ENCODE measurements around the gene RELL2. TPM values are rescaled to one million over a fixed set of nuclear protein-coding genes. Genes with fewer than 3 reads are reported as not detected.

RELL2 gene
- total RNA-seq, 1 experiment from 2014 or later, result 23.8 TPM

DNA sequence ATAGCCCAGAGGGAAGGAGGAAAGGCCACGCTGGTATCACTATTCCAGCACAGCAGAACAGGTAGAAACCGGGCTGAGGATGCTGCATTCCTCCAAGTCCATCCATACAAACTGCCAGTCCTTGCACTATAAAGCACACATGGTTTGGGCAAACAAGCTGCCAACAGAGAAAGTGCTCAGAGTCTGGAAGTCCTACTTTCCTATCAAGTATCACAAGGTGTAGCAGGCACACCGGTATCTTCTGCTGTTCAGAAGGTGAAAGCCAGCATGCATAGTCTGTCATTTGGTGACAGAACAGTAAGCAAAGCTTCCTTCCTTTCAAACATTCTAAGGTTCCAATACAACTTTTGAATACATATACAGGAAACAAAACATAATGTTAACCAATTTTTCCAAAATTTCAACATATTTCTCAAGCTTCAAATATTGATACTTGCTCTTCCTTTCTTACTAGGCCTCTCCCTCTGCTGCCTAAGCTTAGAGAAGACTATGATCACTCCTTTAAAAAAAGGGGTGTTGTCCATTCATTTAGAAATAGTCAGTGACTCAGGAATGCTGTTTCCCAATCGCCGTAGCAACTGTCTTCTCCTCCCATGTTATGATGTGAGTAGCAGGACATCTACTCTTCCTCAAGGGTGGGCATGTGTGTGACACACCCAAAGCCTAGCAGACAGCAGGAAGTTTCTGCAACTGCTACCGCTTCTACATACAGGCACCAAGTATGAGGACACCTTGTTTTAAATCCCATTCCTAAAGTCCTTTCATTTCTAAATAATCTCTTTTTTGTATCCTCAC lies 32.7 kb upstream of the RELL2 start:
- peak; percentile 65 for ATAC-seq
- DNase-seq (ENCODE audit: low spot score), result peak; percentile 21
- Mint-ChIP-seq H3K9me3 (no peaks in the 10 kb centered on the region), H3K27ac (peak overlapping the region; percentile 29; the same call in 1 of the 2 replicates), H3K27me3 (ENCODE audit: low read depth) (no peaks in the 10 kb centered on the region), H3K4me1 (peaks cover 14% of the 10 kb centered on the region), H3K36me3 (no peaks in the 10 kb centered on the region), H3K4me3 (no peak overlapping the region)
- POLR2A ChIA-PET, result interaction anchor here (1.6 kb wide), 1 partner anchor 15 kb away, joined by 3 read pairs; the partner anchor contains the start of gene DIAPH1
- CTCF ChIA-PET, result interaction anchor here (1.0 to 4.0 kb wide), 4 partner anchors 10 to 129 kb away, joined by 3 to 35 read pairs (median 5); partner anchors contain the start of genes DIAPH1 and PCDHGC3
- TF ChIP-seq TEAD1 (CRISPR knock-in tag; IDR thresholded peaks at IDR 0.05) (no peak), ATF1 (CRISPR knock-in tag; IDR thresholded peaks at IDR 0.05) (no peak), ZNF416 (CRISPR knock-in tag; IDR thresholded peaks at IDR 0.05) (no peak), ZNF138 (CRISPR knock-in tag; conservative IDR thresholded peaks at IDR 0.05) (no peak), JUN (CRISPR knock-in tag; IDR thresholded peaks at IDR 0.05) (no peak), CBFB (CRISPR knock-in tag; IDR thresholded peaks at IDR 0.05; ENCODE audit: low read depth) (no peak)
- TF ChIP-seq, protein P1, sequence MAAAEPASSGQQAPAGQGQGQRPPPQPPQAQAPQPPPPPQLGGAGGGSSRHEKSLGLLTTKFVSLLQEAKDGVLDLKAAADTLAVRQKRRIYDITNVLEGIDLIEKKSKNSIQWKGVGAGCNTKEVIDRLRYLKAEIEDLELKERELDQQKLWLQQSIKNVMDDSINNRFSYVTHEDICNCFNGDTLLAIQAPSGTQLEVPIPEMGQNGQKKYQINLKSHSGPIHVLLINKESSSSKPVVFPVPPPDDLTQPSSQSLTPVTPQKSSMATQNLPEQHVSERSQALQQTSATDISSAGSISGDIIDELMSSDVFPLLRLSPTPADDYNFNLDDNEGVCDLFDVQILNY (CRISPR knock-in tag; IDR thresholded peaks at IDR 0.05), result no peak
- TF ChIP-seq, protein P2, sequence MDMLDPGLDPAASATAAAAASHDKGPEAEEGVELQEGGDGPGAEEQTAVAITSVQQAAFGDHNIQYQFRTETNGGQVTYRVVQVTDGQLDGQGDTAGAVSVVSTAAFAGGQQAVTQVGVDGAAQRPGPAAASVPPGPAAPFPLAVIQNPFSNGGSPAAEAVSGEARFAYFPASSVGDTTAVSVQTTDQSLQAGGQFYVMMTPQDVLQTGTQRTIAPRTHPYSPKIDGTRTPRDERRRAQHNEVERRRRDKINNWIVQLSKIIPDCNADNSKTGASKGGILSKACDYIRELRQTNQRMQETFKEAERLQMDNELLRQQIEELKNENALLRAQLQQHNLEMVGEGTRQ (CRISPR knock-in tag; IDR thresholded peaks at IDR 0.05), result no peak
- TF ChIP-seq, protein P3, sequence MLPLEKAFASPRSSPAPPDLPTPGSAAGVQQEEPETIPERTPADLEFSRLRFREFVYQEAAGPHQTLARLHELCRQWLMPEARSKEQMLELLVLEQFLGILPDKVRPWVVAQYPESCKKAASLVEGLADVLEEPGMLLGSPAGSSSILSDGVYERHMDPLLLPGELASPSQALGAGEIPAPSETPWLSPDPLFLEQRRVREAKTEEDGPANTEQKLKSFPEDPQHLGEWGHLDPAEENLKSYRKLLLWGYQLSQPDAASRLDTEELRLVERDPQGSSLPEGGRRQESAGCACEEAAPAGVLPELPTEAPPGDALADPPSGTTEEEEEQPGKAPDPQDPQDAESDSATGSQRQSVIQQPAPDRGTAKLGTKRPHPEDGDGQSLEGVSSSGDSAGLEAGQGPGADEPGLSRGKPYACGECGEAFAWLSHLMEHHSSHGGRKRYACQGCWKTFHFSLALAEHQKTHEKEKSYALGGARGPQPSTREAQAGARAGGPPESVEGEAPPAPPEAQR (CRISPR knock-in tag; IDR thresholded peaks at IDR 0.05), result no peak
- TF ChIP-seq, protein P4, sequence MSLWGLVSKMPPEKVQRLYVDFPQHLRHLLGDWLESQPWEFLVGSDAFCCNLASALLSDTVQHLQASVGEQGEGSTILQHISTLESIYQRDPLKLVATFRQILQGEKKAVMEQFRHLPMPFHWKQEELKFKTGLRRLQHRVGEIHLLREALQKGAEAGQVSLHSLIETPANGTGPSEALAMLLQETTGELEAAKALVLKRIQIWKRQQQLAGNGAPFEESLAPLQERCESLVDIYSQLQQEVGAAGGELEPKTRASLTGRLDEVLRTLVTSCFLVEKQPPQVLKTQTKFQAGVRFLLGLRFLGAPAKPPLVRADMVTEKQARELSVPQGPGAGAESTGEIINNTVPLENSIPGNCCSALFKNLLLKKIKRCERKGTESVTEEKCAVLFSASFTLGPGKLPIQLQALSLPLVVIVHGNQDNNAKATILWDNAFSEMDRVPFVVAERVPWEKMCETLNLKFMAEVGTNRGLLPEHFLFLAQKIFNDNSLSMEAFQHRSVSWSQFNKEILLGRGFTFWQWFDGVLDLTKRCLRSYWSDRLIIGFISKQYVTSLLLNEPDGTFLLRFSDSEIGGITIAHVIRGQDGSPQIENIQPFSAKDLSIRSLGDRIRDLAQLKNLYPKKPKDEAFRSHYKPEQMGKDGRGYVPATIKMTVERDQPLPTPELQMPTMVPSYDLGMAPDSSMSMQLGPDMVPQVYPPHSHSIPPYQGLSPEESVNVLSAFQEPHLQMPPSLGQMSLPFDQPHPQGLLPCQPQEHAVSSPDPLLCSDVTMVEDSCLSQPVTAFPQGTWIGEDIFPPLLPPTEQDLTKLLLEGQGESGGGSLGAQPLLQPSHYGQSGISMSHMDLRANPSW (CRISPR knock-in tag; conservative IDR thresholded peaks at IDR 0.05; ENCODE audit: low read depth), result no peak

DNA sequence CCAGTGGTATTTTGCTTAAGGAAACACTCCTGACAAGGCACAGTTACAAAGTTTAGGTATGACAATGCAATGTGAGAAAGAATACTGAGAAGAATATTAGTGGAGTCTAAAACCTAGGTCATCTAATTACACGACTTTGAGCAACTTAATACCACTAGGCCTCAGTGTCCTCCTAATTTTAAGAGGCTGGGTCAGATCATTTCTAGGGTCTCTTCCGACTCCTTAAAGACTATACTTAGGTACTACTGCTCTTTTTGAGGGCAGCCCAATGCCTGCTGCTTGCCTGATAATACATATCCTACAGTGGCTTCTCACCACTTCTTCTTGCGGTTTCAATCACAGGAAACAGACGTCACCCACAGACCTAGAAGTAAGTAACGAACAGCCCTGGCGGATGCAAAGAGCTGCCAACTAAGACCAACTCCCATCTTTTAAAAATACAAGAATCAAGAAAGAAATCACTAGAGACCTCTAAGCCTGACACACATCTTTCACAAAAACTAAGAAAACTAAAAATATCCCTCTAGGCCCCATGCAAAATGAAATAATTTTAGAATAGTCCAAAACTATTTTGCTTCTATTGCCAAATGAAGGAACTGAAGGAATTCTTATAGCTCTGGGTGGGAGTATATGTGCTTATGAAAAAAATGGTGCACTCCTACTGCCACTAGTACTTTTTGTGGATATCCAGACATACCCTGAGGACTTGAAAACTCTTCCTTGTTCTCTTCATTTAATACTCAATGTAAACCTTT lies 31.1 kb upstream of the RELL2 start:
- H3K4me3 Mint-ChIP-seq, result no peak overlapping the region
- H3K4me1 Mint-ChIP-seq, result peaks cover 14% of the 10 kb centered on the region
- DNase-seq (ENCODE audit: low spot score) (no peak), ATAC-seq (no peak; the same call in 1 of the 2 replicates)
- H3K36me3 Mint-ChIP-seq, result peaks cover 2% of the 10 kb centered on the region; the same call in 1 of the 2 replicates
- H3K27me3 Mint-ChIP-seq (ENCODE audit: low read depth), result no peaks in the 10 kb centered on the region
- POLR2A ChIA-PET, result no interaction called here
- TF ChIP-seq, protein P5, sequence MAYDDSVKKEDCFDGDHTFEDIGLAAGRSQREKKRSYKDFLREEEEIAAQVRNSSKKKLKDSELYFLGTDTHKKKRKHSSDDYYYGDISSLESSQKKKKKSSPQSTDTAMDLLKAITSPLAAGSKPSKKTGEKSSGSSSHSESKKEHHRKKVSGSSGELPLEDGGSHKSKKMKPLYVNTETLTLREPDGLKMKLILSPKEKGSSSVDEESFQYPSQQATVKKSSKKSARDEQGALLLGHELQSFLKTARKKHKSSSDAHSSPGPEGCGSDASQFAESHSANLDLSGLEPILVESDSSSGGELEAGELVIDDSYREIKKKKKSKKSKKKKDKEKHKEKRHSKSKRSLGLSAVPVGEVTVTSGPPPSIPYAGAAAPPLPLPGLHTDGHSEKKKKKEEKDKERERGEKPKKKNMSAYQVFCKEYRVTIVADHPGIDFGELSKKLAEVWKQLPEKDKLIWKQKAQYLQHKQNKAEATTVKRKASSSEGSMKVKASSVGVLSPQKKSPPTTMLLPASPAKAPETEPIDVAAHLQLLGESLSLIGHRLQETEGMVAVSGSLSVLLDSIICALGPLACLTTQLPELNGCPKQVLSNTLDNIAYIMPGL (CRISPR knock-in tag; IDR thresholded peaks at IDR 0.05), result no peak
- TF ChIP-seq, protein P6, sequence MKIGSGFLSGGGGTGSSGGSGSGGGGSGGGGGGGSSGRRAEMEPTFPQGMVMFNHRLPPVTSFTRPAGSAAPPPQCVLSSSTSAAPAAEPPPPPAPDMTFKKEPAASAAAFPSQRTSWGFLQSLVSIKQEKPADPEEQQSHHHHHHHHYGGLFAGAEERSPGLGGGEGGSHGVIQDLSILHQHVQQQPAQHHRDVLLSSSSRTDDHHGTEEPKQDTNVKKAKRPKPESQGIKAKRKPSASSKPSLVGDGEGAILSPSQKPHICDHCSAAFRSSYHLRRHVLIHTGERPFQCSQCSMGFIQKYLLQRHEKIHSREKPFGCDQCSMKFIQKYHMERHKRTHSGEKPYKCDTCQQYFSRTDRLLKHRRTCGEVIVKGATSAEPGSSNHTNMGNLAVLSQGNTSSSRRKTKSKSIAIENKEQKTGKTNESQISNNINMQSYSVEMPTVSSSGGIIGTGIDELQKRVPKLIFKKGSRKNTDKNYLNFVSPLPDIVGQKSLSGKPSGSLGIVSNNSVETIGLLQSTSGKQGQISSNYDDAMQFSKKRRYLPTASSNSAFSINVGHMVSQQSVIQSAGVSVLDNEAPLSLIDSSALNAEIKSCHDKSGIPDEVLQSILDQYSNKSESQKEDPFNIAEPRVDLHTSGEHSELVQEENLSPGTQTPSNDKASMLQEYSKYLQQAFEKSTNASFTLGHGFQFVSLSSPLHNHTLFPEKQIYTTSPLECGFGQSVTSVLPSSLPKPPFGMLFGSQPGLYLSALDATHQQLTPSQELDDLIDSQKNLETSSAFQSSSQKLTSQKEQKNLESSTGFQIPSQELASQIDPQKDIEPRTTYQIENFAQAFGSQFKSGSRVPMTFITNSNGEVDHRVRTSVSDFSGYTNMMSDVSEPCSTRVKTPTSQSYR (CRISPR knock-in tag; IDR thresholded peaks at IDR 0.05), result no peak
- TF ChIP-seq ATF1 (CRISPR knock-in tag; IDR thresholded peaks at IDR 0.05) (no peak), SMAD4 (CRISPR knock-in tag; IDR thresholded peaks at IDR 0.05) (no peak), OVOL2 (CRISPR knock-in tag; IDR thresholded peaks at IDR 0.05; ENCODE audit: borderline replicate concordance) (no peak), FOXK1 (CRISPR knock-in tag; IDR thresholded peaks at IDR 0.05) (no peak)
- TF ChIP-seq, protein P7, sequence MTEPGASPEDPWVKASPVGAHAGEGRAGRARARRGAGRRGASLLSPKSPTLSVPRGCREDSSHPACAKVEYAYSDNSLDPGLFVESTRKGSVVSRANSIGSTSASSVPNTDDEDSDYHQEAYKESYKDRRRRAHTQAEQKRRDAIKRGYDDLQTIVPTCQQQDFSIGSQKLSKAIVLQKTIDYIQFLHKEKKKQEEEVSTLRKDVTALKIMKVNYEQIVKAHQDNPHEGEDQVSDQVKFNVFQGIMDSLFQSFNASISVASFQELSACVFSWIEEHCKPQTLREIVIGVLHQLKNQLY (CRISPR knock-in tag; IDR thresholded peaks at IDR 0.05), result no peak
- TF ChIP-seq, protein P8, sequence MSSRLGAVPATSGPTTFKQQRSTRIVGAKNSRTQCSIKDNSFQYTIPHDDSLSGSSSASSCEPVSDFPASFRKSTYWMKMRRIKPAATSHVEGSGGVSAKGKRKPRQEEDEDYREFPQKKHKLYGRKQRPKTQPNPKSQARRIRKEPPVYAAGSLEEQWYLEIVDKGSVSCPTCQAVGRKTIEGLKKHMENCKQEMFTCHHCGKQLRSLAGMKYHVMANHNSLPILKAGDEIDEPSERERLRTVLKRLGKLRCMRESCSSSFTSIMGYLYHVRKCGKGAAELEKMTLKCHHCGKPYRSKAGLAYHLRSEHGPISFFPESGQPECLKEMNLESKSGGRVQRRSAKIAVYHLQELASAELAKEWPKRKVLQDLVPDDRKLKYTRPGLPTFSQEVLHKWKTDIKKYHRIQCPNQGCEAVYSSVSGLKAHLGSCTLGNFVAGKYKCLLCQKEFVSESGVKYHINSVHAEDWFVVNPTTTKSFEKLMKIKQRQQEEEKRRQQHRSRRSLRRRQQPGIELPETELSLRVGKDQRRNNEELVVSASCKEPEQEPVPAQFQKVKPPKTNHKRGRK (CRISPR knock-in tag; IDR thresholded peaks at IDR 0.05; ENCODE audit: borderline replicate concordance), result no peak
- CTCF ChIA-PET, result interaction anchor here (1.4 to 2.2 kb wide), 3 partner anchors 12 to 14 kb away, joined by 4 to 12 read pairs (median 12); partner anchors contain the start of gene DIAPH1
- H3K27ac Mint-ChIP-seq, result peak overlapping the region; percentile 8
- H3K9me3 Mint-ChIP-seq, result no peaks in the 10 kb centered on the region

Measured in WTC11 (cell line).